Body of pancreas (tissue), 4 donors: Measurements from ENCODE around the gene KIF26A. TPM values are rescaled to one million over a fixed set of nuclear protein-coding genes. Genes with fewer than 3 reads are reported as not detected.

Experiments
- ATAC-seq: fragments of 150-250 bp; one replicate; pipeline ENCODE4 v1.9.1; 2016
- DNase-seq, 4 donors: peaks; one replicate each; pipeline ENCODE4 v3.0.0-alpha.2; 2019
- H3K27ac ChIP-seq, 4 donors: fragments of 200-600 bp; sonication (generic); 1 replicate in 3 of 4; 2 replicates in 1 of 4; pipeline versions ENCODE4 v1.5.1 to v1.6.1; 2016 to 2019; ENCODE audit warnings: mild to moderate bottlenecking in 1 of 4, mixed read lengths in 1 of 4, moderate library complexity in 1 of 4
- H3K27me3 ChIP-seq, 2 donors: fragments of 200-600 bp; sonication (generic); one replicate each; pipeline ENCODE4 v1.6.0; 2016; ENCODE audit warnings: mild to moderate bottlenecking in 1 of 2
- H3K36me3 ChIP-seq, 2 donors: fragments of 200-600 bp; sonication (generic); replicated peaks in 1 of 2; 2 replicates each; pipeline ENCODE4 v1.5.1; 2016; ENCODE audit warnings: low read depth in 2 of 2; ENCODE audit not compliant: insufficient read depth in 1 of 2
- H3K4me1 ChIP-seq: fragments of 200-600 bp; sonication (generic); one replicate; pipeline ENCODE4 v1.6.0; 2016
- H3K4me3 ChIP-seq, 2 donors: fragments of 200-600 bp; sonication (generic); 1 replicate in 1 of 2; 2 replicates in 1 of 2; pipeline ENCODE4 v1.5.1; 2016 to 2019
- H3K9me3 ChIP-seq, 3 donors: fragments of 200-600 bp; sonication (generic); 1 replicate in 2 of 3; 2 replicates in 1 of 3; pipeline ENCODE4 v1.5.1; 2016
- CTCF ChIP-seq, 7 experiments: fragments of 450-650 bp in 4 of 7; fragments of 200-600 bp in 3 of 7; sonication (generic) in 3 of 7; IDR thresholded peaks; one replicate each; pipeline ENCODE4 v1.5.1; 2016 to 2019; ENCODE audit warnings: antibody characterized with exemption in 7 of 7
- POLR2A ChIP-seq, 3 donors: fragments of 450-650 bp; IDR thresholded peaks; one replicate each; pipeline ENCODE4 v1.6.1; 2016; ENCODE audit warnings: antibody characterized with exemption in 3 of 3, mild to moderate bottlenecking in 2 of 3
- WGBS, 2 donors: methylation state at CpG; one replicate each; pipeline ENCODE4 v1.1.5; 2017; 5-methylcytosine and 5-hydroxymethylcytosine counted together
- intact Hi-C: fragments of 100-400 bp; cut with DNase I; formaldehyde crosslinking; loops from one replicate; pipeline ENCODE4 v1.15.1; 2023
- total RNA-seq, 2 donors: library from RNA; depleted of rRNA; stranded (reverse); fragments of >200 nt; gene quantifications; one replicate each; pipeline ENCODE4 v1.1.0, GENCODE V29; 2016

KIF26A gene
- total RNA-seq, 2 donors from 2014 or later: 14.8 to 17.1 TPM

- TF ChIP-seq CTCF (IDR thresholded peaks at IDR 0.05) (no peak), POLR2A (IDR thresholded peaks at IDR 0.05) (no peak)
- ATAC-seq (no peak), DNase-seq (no peak)
- Histone ChIP-seq H3K4me1 (no peaks in the 10 kb centered on the region), H3K27ac (no peak overlapping the region), H3K36me3 (no peaks in the 10 kb centered on the region), H3K27me3 (no peaks in the 10 kb centered on the region), H3K9me3 (no peaks in the 10 kb centered on the region), H3K4me3 (no peak overlapping the region)
- 62 to 71% methylated on average over 7 of the region's 7 CpGs for WGBS, 2 donors
- intact Hi-C loops: no loop called here
These were observed 76.2 kb downstream of the KIF26A start for GRCh38 chr14:104214431-104215218.

- WGBS, 2 donors: 74% methylated on average over 12 to 21 of the region's 21 CpGs
- Histone ChIP-seq H3K9me3 (no peaks in the 10 kb centered on the region), H3K4me1 (no peaks in the 10 kb centered on the region), H3K4me3 (no peak overlapping the region), H3K27me3 (no peaks in the 10 kb centered on the region), H3K36me3 (no peaks in the 10 kb centered on the region), H3K27ac (no peak overlapping the region)
- no peak for TF ChIP-seq CTCF (IDR thresholded peaks at IDR 0.05)
- no peak for TF ChIP-seq POLR2A (IDR thresholded peaks at IDR 0.05)
- DNase-seq: no peak
- ATAC-seq: no peak
- intact Hi-C loops: no loop called here
These were observed 77.4 kb downstream of the KIF26A start for GRCh38 chr14:104215706-104216334.

GRCh38 chr14:104216457-104216856, 78.1 kb downstream of the KIF26A start:
- Histone ChIP-seq H3K4me3 (no peak overlapping the region), H3K36me3 (no peaks in the 10 kb centered on the region), H3K27ac (no peak overlapping the region), H3K27me3 (no peaks in the 10 kb centered on the region), H3K9me3 (no peaks in the 10 kb centered on the region), H3K4me1 (no peaks in the 10 kb centered on the region)
- DNase-seq (no peak), ATAC-seq (no peak)
- 73 to 78% methylated on average over 6 to 14 of the region's 14 CpGs for WGBS, 2 donors
- no peak for TF ChIP-seq CTCF (IDR thresholded peaks at IDR 0.05)
- no peak for TF ChIP-seq POLR2A (IDR thresholded peaks at IDR 0.05)
- intact Hi-C loops: no loop called here

- intact Hi-C loops: no loop called here
- Histone ChIP-seq H3K36me3 (no peaks in the 10 kb centered on the region), H3K4me3 (no peak overlapping the region), H3K4me1 (peaks cover 12% of the 10 kb centered on the region), H3K9me3 (no peaks in the 10 kb centered on the region), H3K27me3 (no peaks in the 10 kb centered on the region), H3K27ac (no peak overlapping the region)
- TF ChIP-seq POLR2A (IDR thresholded peaks at IDR 0.05) (no peak), CTCF (IDR thresholded peaks at IDR 0.05) (no peak)
- ATAC-seq: no peak
- WGBS, 2 donors: 70 to 84% methylated on average over 4 to 19 of the region's 21 CpGs
- peak in 1 of 4 donors; percentile 3 for DNase-seq
These were observed 79.3 kb downstream of the KIF26A start for GRCh38 chr14:104217486-104218360.
